HG03565 (cell line): ENCODE results near the gene CHRNA7.
"Not testable (repeated sequence)": the region's sequence is repeated elsewhere in the genome, so short reads cannot be mapped to it uniquely, and the experiment has no call there.

Experiments
- ATAC-seq: cut with Tn5 transposase; IDR thresholded peaks from one replicate; pipeline ENCODE4 v1.9.1; 2021; ENCODE audit warnings: mild to moderate bottlenecking, moderate library complexity; ENCODE audit not compliant: unreplicated experiment

CHRNA7 gene

DNA sequence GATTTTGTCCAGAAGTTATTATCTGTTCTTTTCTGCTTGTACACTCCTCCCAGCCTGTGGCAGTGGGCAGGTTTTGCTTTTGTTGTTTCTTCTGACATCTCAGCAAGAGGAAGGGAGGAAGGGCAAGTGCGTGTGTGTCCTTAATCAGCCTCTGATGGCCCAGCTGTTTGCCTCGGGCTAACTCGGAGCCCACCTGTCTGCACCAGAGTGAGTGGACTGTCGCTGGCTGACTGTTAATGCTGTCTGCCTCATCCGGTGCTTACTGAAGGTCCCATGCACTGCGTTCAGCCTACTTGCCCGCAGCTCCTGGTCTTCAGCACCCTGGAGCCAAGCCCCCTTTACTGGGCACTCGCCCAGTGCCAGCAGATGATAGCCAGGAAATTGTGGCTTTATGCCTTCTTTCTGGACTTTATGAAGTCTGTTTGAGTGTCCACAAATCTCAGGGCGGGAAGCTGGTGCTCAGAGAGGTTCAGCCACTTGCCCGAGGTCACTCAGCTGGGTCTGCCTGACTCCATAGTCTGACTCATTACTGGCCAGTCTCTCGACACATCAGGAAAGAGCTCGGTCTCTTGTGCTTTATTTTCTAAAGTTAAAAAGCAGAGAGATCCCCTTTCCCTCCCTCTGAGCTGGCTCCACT, 89.5 kb downstream of the CHRNA7 start:
- ATAC-seq: no peak

DNA sequence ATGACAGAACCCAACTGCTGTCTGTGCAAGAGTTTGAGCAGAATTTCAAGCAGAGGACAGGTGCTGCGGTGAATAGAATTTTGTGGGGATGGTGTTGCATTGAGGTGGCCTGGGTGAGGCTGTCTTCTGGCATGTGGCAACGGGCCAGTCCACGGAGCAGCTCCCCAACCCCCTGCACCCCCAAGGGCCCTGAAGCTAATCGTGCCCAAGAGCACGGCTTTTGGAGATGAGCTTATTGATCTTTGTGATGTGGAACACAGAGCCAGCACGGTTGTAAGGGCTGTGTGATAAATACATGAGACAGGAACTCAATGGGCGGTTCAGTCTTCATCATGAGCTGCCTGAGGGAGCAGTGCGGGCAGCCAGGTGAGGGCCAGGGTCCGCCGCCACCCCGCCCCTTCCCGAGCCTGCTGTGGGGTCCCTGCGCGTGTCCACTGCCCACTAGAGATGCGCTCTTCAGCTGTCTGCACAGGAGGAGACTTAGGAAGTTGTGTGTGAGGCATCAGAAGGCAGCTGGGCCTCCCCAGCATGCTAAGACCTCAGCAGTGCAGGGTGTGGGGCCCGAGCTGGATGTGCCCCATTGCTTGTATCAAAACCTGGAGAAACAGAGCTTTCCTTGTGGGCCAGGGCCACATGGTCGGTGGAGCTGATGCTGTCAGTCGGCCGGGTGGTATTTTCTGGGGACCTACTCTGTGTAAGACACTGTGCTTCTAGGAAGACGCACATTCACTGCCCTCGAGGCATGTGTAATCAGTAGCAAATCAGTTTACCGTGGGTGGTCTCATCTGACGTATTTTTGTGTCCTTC, 90.5 kb downstream of the CHRNA7 start:
- no peak for ATAC-seq

DNA sequence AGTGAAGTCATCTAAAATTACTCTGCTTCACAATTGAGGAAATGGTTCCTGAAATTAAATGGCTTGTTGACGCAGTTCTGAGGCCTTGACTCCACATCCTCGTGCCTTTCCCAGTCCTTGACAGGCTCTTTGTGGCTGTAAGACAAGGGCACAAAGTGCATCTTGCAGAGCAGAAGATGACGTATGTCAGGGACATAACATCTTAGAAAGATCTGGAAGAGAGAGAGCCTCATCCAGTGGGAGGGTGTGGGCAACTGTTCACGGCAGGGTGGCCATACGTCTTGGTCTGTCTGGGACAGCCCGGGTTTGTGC, 91.0 kb downstream of the CHRNA7 start:
- no peak for ATAC-seq

DNA sequence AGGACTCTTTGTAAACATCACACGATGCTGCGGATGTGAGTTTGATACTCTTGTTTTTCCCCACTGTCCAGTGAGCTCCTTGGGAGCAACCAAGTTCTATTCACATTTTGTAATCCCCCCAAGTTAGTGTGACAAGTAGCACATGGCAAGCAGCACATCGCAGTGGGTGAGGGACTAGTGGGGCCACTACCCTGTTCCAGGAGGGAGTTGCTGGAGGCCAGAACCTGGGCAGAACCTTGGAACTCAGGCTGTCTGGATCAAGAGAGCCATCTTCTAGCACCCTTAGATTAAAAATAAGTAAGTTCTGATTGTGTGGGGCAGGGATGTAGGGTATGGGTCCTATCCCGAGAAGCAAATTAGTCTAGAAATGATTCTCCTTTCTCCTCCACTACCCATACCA, 91.7 kb downstream of the CHRNA7 start:
- ATAC-seq: no peak

DNA sequence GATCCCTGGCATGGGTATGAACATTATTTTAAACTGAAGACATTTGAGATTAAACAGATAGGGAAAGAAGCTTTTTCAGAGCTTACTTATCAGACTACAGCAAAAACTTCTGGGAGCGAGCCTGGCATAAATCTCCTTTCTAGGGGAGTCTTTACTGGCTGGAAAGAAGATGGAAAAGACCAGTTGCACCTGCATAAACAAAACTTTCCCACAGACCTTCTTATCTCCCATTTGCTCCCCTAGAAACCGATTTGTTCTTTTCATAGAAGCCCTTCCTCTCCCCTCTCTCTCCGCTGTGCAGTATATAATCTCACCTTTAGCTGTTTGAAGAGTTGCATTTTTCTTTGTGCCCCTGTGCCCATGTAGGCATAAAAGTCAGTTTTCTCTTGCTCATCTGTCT, 93.2 kb downstream of the CHRNA7 start:
- ATAC-seq: no peak

DNA sequence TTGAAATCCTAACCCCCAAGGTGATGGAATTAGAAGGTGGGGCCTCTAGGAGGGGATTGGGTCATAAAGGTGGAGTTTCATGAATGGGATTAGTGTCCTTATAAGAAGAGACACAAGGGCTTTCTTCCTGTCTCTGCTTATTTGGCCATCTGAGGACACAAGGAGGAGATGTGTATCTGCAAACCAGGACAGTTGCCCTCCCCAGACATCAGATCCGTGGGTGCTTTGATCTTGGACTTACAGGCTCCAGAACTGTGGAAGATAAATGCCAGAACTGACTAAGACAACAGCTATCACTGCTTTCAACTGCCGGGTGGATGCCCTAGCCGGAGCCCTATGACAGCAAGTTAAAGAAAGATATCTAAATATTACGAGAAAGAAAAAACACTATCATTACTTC, 94.4 kb downstream of the CHRNA7 start:
- ATAC-seq: no peak

DNA sequence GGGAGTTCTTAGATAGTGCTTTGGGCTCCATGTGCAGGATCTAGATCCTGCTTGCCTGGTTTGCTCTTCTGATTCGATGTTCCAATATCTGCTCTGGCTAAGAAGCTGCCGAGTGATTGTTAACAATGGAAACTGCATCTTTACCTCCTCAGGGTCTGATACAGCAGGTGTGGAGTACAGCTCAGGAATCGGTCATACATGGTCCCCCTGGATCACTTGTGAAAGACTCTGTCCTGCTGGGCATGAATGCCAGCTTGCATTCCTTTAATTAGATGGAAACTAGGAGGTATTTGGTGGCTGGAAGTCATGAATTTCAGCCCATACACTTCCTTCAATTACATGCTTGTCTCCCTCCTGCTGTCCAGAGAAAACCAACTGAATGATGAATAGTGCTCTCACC, 95.3 kb downstream of the CHRNA7 start:
- no peak for ATAC-seq

DNA sequence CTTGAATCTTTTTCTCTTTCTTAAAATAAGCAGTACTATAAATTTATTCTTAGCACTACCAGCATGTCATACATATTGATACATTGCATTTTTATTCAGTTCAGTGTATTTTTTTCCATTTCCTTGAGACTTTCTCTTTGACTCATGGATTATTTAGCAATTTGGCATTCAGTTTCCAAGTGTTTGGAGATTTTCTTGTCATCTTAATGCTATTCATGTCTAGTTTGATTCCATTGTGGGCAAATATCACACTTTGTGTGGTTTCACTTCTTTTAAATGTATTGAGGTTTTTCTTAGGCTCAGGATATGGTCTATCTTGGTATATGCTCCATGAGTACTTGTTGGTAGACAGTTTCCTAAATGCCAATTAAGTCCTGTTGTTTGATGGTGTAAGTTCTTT, 99.5 kb downstream of the CHRNA7 start:
- ATAC-seq: no peak

DNA sequence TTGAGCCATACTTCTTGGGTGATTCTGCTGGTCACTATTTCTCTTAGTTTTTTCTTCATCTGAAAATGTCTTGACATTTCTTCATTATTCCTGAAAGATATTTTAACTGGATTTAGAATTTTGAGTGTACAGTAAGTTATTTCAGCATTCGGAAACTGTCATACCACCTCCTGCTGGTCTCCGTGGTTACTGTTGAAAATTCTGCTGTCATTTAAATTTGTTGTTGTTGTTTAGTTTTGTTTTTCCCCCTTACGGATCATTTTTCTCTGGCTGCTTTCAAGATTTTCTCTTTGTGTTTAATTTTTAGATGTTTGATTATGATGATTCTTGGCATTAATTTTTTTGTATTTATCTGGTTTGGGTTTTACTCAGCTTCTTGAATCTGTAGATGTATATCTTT, 100.5 kb downstream of the CHRNA7 start:
- no peak for ATAC-seq

DNA sequence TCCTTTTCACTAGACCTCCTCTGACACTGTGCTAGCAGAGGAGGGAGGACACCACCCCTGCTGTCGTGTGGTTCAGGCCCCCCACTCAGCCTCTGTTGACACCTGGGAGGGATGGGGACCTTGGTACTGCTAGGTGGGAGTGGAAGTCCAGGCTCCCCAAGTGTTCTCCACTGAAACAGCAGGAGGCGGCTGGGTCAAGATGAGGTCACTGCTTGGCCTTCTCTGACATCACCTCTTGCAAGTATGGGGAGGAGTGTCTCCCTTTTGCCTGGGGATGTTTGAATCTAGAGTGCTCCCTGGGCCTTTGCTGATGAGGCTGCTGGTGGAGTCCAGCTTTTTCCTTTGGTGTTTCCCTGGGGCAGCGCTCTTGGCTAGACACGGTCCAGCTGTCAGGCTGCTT, 101.5 kb downstream of the CHRNA7 start:
- no peak for ATAC-seq

DNA sequence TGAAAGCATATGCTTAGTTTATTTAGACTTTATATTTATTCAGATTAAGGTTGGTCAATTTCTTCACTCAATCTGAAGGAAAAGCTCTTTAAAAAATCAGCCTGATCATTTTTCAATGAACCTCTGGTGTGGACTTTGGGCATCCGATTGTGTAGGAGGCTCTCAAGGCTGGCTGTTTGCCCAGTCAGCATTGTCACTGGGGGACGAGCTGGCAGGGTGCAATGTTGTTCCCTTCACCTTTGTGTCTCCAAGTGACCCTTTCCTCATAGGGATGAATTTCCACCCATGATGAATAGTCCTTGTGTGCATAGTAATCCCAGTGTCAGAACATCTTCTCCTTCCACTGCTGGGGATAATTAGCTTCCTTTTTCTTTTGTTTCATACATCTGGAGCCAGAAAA, 102.5 kb downstream of the CHRNA7 start:
- ATAC-seq: no peak

DNA sequence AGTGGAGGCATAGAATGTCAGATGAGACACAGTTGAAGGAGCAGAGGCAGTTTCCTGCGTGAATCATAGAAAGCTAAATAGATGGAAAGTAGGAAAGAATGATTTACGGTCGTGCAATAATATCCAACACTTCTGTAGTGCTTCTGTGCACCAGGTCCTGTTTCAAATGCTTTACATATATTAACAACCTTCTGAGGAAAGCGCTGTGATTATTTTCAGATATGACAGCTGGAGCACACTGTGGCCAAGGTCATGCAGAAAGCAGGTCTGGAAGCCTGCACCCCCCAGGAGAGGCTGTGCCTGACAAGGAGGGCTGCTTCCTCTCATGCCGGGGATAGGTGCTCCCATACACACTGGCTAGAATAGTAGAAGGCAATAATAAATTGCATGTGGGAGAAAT, 104.5 kb downstream of the CHRNA7 start:
- ATAC-seq: no peak

DNA sequence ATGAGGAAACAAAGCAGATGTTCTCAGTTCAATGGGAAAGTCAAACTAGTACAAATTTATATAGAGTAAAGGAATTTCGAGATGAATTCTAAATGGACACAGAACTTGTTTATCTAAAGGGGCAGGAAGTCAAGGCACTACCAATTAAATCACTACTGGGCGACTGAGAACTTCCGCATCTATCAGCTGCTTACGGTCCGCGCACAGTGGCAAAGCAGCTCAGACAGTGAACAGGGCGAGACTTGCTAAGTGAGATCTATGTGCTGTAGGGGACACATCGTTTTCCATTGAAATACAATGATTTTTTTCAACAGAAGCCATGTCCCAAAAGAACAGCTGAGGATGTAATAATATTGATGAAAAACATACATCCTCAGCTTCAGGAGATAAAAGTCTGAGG, 105.0 kb downstream of the CHRNA7 start:
- no peak for ATAC-seq

DNA sequence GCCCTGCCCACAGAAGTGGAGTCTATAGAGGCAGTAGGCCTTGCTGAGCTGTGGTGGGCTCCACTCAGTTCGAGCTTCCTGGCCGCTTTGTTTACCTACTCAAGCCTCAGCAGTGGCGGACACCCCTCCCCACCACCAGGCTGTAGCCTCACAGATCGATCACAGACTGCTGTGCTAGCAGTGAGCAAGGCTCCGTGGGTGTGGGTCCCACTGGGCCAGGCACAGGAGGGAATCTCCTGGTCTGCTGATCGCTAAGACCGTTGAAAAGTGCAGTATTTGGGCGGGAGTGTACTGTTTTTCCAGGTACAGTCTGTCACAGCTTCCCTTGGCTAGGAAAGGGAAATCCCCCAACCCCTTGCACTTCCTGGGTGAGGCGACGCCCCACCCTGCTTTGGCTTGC, 115.2 kb downstream of the CHRNA7 start:
- not testable (repeated sequence) for ATAC-seq

DNA sequence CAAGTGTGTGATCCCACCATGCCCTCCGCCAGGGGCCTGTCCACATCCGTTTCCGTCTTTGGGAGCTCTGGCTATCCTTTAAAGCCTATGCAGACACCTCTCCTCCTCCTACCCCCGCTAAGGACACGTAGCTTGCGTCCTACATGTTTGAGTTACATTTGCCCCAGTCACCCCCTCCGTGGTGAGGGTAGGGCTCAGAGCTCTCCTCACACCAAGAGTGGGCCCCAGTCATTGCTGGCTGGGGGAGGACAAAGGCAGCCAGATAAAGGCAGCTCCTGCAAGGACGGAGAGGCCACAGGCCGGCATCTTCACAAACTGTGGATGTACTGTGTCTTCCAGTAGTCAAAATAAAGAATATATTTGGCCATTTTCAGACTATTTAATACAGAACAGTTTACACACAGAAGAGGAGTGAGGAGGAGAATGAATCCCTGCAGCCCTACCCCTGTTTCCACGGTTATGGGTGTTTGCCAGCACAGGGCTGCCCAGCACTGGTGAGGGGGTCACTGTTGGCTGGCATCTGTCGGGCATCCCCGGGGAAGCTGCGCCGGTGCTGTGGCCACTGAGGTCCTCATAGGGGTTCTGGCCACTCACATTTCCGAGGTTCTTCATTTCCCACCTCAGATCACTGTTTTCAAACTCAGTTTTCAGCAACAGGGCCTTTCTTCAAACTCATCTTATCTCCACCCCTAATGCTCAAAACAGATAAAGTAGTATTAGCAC, 118.7 kb downstream of the CHRNA7 start:
- ATAC-seq: no peak

DNA sequence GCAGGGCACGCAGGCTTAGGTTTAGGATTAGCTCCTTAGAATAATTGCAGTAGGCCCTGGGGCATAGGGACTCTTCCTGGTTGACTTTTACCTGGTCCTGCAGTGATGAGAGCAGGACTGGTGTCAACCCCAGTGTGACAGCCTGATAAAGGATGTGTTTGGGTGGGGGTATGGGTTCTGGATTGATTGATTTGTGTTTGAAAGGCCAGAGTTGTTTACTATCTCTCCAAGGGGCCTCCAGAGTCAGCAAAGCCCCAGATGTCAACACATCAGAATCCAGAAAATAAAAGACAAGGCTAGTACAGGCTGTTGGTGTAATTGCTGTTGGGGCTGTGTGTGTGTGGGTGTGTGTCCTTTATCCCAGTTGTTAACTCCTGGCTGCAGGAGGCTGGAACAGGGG, 122.3 kb downstream of the CHRNA7 start:
- no peak for ATAC-seq

DNA sequence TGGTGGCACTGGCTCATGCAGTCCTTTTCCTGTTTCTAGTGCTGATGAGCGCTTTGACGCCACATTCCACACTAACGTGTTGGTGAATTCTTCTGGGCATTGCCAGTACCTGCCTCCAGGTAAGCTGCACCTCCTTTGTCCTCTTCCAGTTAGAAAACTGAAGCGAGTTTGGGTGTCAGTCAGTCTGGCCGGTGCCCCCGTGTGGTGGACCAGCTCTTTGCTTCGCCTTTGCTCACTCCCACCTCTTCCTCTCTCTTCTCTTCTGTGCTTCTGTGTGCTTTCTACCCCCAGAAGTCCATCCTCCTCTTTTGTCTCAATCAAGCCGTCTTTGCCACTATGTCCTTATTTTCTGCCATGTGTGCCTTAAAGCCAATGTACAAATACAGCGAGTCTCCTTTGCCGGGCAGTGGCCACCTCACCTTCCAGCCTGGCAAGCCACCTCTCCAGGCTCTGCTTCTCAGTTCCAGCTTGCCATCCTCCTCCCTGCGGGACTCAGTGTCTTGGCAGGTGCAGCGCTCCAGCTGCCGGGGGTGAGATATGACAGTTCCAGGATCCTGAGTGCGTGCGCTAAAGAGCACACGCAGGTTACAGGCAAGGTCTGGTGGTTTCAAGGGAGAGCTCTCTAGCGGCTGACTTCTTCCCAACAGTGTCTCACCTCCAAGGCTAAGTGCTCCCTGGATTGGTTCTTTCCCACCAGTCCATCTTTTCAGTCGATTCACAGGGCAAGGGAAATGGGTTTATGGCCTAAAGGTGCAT, 123.7 kb downstream of the CHRNA7 start:
- ATAC-seq: not testable (repeated sequence)

DNA sequence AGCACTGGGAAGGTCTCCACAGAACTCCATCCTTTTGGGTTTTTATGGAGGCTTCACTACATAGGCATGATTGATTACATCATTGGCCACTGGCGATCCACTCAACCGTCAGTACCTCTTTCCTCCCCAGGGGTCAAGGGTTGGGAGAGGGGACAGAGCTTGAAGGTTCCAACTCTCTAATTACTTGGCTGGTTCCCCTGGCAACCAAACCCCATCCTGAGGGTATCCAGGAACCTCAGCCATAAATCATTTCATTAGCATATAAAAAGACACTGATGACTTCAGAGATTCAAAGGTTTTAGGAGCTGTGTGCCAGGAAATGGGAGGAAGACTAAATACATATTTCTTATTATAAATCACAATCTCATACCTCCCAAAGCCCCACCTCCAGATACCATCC, 131.8 kb downstream of the CHRNA7 start:
- ATAC-seq: not testable (repeated sequence)

DNA sequence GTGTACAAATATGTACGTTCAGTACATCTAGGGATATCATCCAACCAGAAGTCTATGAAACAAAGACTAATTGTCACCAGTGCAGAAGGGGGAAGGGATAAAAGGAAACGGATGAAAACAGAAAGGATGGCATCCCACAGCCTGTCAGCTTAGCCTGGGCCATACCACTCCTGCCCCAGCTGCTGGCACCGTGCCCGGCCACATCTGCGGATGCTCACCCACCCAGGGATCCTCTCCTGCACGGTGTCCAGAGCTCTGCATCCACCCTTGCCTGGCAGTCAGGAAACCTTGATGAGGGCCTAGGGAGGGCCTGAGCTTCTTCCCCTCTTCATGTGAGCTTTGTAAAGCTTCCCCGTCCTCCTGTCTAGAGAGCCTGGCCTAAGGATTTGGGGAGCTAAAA, 133.8 kb downstream of the CHRNA7 start:
- not testable (repeated sequence) for ATAC-seq

DNA sequence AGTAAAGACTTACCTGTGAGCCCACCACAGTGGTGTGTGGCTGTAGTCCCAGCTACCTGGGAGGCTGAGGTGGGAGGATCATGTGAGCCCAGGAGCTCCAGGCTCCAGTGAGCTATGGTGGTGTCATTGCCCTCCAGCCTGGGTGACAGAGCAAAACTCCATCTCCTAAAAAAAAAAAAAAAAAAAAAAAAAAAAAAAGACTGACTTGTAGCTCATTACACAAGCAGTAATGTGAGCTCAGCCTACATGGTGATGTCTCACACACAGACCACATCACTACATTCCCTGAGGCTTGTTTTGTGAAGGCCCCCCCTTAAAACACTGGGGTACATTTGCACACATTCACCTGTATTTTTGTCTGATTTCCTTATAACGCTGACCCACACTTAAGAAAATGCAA, 134.4 kb downstream of the CHRNA7 start:
- not testable (repeated sequence) for ATAC-seq

DNA sequence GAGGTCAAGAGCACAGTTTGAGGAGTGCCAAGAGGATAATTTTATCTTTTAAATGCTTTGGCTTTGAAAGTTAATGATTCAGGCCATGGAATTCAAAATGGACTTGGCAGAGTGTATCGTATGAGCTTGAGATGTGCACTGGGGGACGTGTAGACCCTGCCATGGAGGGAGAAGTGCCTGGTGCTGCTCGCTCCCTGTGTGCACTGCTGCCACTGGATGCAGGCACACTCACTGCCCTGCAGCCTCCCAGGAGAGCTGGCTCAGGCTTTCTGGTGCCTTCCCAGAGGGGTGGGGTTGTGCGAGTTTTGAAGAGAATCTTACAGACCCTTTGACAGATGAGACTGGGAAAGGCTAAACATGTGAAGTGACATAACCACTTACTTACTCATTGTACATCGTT, 135.5 kb downstream of the CHRNA7 start:
- not testable (repeated sequence) for ATAC-seq
